Measurements from ENCODE around the gene PNPLA1.
A peak's percentile ranks its signal among the peaks of the same experiment; 100 is the strongest.

The PNPLA1 gene

GRCh38 chr6:36269834-36270705 lies at the start of gene PNPLA1:
Gene PNPLA1, plus strand, starts transcription at chr6:36270060. Its CDS starts 400 bp downstream, at chr6:36270460.
- no peak within 1 kb of the TSS for H3K4me3 ChIP-seq (ENCODE audit: low read depth, low read length)
- no peak for DNase-seq (ENCODE audit: low read depth)

GRCh38 chr6:36220226-36220625 lies 49.6 kb upstream of the PNPLA1 start:
- no peak for DNase-seq (ENCODE audit: low read depth)
- no peak overlapping the region for H3K4me3 ChIP-seq (ENCODE audit: low read depth, low read length)

- no peak overlapping the region for H3K4me3 ChIP-seq (ENCODE audit: low read depth, low read length)
- DNase-seq (ENCODE audit: low read depth): no peak
Observed at GRCh38 chr6:36221674-36222073, 48.2 kb upstream of the PNPLA1 start.

GRCh38 chr6:36222924-36223323 lies 46.9 kb upstream of the PNPLA1 start:
- H3K4me3 ChIP-seq (ENCODE audit: low read depth, low read length): no peak overlapping the region
- DNase-seq (ENCODE audit: low read depth): no peak

GRCh38 chr6:36223706-36224105 lies 46.2 kb upstream of the PNPLA1 start:
- no peak overlapping the region for H3K4me3 ChIP-seq (ENCODE audit: low read depth, low read length)
- DNase-seq (ENCODE audit: low read depth): no peak

GRCh38 chr6:36224918-36225461 lies 44.9 kb upstream of the PNPLA1 start:
- no peak for DNase-seq (ENCODE audit: low read depth)
- H3K4me3 ChIP-seq (ENCODE audit: low read depth, low read length): no peak overlapping the region

GRCh38 chr6:36226438-36227047 lies 43.3 kb upstream of the PNPLA1 start:
- no peak for DNase-seq (ENCODE audit: low read depth)
- H3K4me3 ChIP-seq (ENCODE audit: low read depth, low read length): no peak overlapping the region

- no peak for DNase-seq (ENCODE audit: low read depth)
Observed at GRCh38 chr6:36227379-36228228, 42.3 kb upstream of the PNPLA1 start.

GRCh38 chr6:36229223-36229622 lies 40.6 kb upstream of the PNPLA1 start:
- H3K4me3 ChIP-seq (ENCODE audit: low read depth, low read length): no peak overlapping the region
- DNase-seq (ENCODE audit: low read depth): no peak

More at GRCh38 chr6:36227379-36228228, 42.3 kb upstream of the PNPLA1 start:
- no peak overlapping the region for H3K4me3 ChIP-seq (ENCODE audit: low read depth, low read length)

- no peak overlapping the region for H3K4me3 ChIP-seq (ENCODE audit: low read depth, low read length)
- DNase-seq (ENCODE audit: low read depth): no peak
Observed at GRCh38 chr6:36230371-36230770, 39.5 kb upstream of the PNPLA1 start.

- H3K4me3 ChIP-seq (ENCODE audit: low read depth, low read length): no peak overlapping the region
Observed at GRCh38 chr6:36232172-36232571, 37.7 kb upstream of the PNPLA1 start.

GRCh38 chr6:36235309-36235708 lies 34.6 kb upstream of the PNPLA1 start:
- no peak for DNase-seq (ENCODE audit: low read depth)
- H3K4me3 ChIP-seq (ENCODE audit: low read depth, low read length): no peak overlapping the region

More at GRCh38 chr6:36232172-36232571, 37.7 kb upstream of the PNPLA1 start:
- no peak for DNase-seq (ENCODE audit: low read depth)

- no peak for DNase-seq (ENCODE audit: low read depth)
- no peak overlapping the region for H3K4me3 ChIP-seq (ENCODE audit: low read depth, low read length)
Observed at GRCh38 chr6:36235862-36236261, 34.0 kb upstream of the PNPLA1 start.

GRCh38 chr6:36239774-36240173 lies 30.1 kb upstream of the PNPLA1 start:
- no peak for DNase-seq (ENCODE audit: low read depth)
- no peak overlapping the region for H3K4me3 ChIP-seq (ENCODE audit: low read depth, low read length)

GRCh38 chr6:36241728-36242127 lies 28.1 kb upstream of the PNPLA1 start:
- peak; percentile 17 for DNase-seq (ENCODE audit: low read depth)

GRCh38 chr6:36242161-36242560 lies 27.7 kb upstream of the PNPLA1 start:
- DNase-seq (ENCODE audit: low read depth): no peak
- no peak overlapping the region for H3K4me3 ChIP-seq (ENCODE audit: low read depth, low read length)

More at GRCh38 chr6:36241728-36242127, 28.1 kb upstream of the PNPLA1 start:
- no peak overlapping the region for H3K4me3 ChIP-seq (ENCODE audit: low read depth, low read length)

GRCh38 chr6:36242626-36243025 lies 27.2 kb upstream of the PNPLA1 start:
- DNase-seq (ENCODE audit: low read depth): no peak
- no peak overlapping the region for H3K4me3 ChIP-seq (ENCODE audit: low read depth, low read length)

GRCh38 chr6:36243562-36244212 lies 26.2 kb upstream of the PNPLA1 start:
- H3K4me3 ChIP-seq (ENCODE audit: low read depth, low read length): no peak overlapping the region
- no peak for DNase-seq (ENCODE audit: low read depth)

GRCh38 chr6:36244641-36245280 lies 25.1 kb upstream of the PNPLA1 start:
- no peak overlapping the region for H3K4me3 ChIP-seq (ENCODE audit: low read depth, low read length)
- no peak for DNase-seq (ENCODE audit: low read depth)
